ENCODE measurements around the gene ILDR2. TPM values are rescaled to one million over a fixed set of nuclear protein-coding genes. Genes with fewer than 3 reads are reported as not detected.

Gene ILDR2
- total and polyA plus RNA-seq, 12 donors: 0.07 to 1.1 (median 0.20) TPM; not detected in 2

GRCh38 chr1:166902279-166902678 lies 73.1 kb downstream of the ILDR2 start:
- Histone ChIP-seq H3K27me3 (no peaks in the 10 kb centered on the region), H3K9me3 (replicated peaks in 1 of 3) (no peaks in the 10 kb centered on the region), H3K36me3 (replicated peaks in 1 of 2) (no peaks in the 10 kb centered on the region), H3K27ac (no peak overlapping the region), H3K4me3 (no peak overlapping the region), H3K4me1 (replicated peaks in 1 of 2) (no peaks in the 10 kb centered on the region)
- DNase-seq: no peak
- TF ChIP-seq POLR2A (IDR thresholded peaks at IDR 0.05): no peak
- WGBS, 4 donors: 67 to 86% (median 78%) methylated on average over 1 of the region's 1 CpG
- intact Hi-C loops (cut with DNase I): no loop called here

DNA sequence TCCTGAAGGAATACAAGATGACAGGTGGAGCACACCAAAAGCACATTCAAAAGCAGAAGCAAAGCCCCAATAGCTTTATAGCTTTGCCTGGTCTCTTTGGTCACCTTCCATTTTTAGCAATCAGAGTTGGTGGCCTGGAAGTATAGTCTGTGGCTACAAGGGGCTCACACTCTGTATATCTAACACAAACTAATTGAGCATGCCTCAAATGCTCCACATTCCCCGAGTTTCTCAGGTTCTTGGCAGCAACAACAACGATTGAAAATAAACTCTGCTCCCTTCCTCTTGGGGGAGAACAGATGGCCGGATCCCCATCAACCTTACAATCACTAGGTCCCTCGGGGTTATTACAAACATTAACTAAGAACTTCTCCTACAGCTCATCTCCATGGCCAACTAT lies 74.4 kb downstream of the ILDR2 start:
- 35 to 54% (median 37%) methylated on average over 4 of the region's 4 CpGs for WGBS, 4 donors
- TF ChIP-seq, protein P1, sequence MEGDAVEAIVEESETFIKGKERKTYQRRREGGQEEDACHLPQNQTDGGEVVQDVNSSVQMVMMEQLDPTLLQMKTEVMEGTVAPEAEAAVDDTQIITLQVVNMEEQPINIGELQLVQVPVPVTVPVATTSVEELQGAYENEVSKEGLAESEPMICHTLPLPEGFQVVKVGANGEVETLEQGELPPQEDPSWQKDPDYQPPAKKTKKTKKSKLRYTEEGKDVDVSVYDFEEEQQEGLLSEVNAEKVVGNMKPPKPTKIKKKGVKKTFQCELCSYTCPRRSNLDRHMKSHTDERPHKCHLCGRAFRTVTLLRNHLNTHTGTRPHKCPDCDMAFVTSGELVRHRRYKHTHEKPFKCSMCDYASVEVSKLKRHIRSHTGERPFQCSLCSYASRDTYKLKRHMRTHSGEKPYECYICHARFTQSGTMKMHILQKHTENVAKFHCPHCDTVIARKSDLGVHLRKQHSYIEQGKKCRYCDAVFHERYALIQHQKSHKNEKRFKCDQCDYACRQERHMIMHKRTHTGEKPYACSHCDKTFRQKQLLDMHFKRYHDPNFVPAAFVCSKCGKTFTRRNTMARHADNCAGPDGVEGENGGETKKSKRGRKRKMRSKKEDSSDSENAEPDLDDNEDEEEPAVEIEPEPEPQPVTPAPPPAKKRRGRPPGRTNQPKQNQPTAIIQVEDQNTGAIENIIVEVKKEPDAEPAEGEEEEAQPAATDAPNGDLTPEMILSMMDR (IDR thresholded peaks at IDR 0.05): no peak
- no peak for TF ChIP-seq POLR2A (IDR thresholded peaks at IDR 0.05)
- intact Hi-C loops (cut with DNase I): no loop called here
- Histone ChIP-seq H3K4me3 (no peak overlapping the region), H3K27ac (no peak overlapping the region), H3K36me3 (replicated peaks in 1 of 2) (no peaks in the 10 kb centered on the region), H3K9me3 (replicated peaks in 1 of 3) (no peaks in the 10 kb centered on the region), H3K4me1 (replicated peaks in 1 of 2) (no peaks in the 10 kb centered on the region), H3K27me3 (no peaks in the 10 kb centered on the region)
- DNase-seq: no peak

DNA sequence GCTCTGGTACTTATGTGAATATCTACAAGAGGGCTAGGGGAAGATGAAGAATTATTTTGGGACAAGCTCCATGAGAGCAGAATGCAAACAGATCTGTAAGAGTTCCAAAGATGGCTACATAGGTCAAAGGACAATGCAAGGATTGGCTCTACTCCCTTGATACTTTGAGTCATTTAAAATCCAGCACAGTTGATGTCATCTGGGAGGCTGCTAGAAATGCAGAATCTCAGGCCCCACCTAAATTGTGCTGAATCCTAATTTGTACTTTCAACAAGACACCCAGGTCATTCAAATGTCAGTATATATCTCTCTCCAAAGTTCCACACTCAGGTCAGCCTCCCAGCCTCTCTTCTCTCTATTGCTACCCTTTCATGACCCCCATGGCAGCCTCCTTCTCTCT lies 75.6 kb downstream of the ILDR2 start:
- no peak for DNase-seq
- Histone ChIP-seq H3K4me3 (no peak overlapping the region), H3K27me3 (no peaks in the 10 kb centered on the region), H3K9me3 (replicated peaks in 1 of 3) (no peaks in the 10 kb centered on the region), H3K36me3 (replicated peaks in 1 of 2) (no peaks in the 10 kb centered on the region), H3K4me1 (replicated peaks in 1 of 2) (no peaks in the 10 kb centered on the region), H3K27ac (no peak overlapping the region)
- no peak for TF ChIP-seq POLR2A (IDR thresholded peaks at IDR 0.05)
- TF ChIP-seq, protein P1 (IDR thresholded peaks at IDR 0.05): no peak
- intact Hi-C loops (cut with DNase I): no loop called here

DNA sequence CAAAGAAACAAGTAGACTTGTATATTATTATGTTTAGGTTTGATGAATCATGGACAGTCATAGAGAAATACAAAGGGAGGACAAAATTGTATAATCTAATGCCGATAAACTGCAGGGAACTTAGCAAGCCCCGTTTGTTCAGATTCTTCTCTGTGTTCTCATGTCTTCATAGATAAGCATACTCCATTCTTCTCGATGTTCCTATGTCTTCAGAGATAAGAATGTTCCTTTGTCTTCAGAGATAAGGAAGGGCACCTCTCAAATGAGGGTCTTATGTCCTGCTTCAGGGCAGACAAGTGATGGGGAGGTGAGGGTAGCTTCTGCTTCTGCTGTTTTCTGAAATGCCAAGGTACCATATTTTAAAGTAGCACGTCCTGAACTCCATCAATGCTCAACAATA lies 79.6 kb downstream of the ILDR2 start:
- no peaks in the 10 kb centered on the region for H3K36me3 ChIP-seq (replicated peaks in 1 of 2)
- no peaks in the 10 kb centered on the region for H3K4me1 ChIP-seq (replicated peaks in 1 of 2)
- TF ChIP-seq POLR2A (IDR thresholded peaks at IDR 0.05): no peak
- TF ChIP-seq, protein P1 (IDR thresholded peaks at IDR 0.05): no peak
- DNase-seq: no peak
- no peak overlapping the region for H3K4me3 ChIP-seq
- no peak overlapping the region for H3K27ac ChIP-seq
- WGBS, 4 donors: 66 to 76% (median 74%) methylated on average over 4 of the region's 4 CpGs
- H3K9me3 ChIP-seq (replicated peaks in 1 of 3): no peaks in the 10 kb centered on the region
- intact Hi-C loops (cut with DNase I): no loop called here
- H3K27me3 ChIP-seq: no peaks in the 10 kb centered on the region

GRCh38 chr1:166889776-166890175 lies 85.6 kb downstream of the ILDR2 start:
- H3K9me3 ChIP-seq (replicated peaks in 1 of 3): no peaks in the 10 kb centered on the region
- intact Hi-C loops (cut with DNase I): no loop called here
- H3K4me1 ChIP-seq (replicated peaks in 1 of 2): no peaks in the 10 kb centered on the region
- TF ChIP-seq, protein P1 (IDR thresholded peaks at IDR 0.05): no peak
- TF ChIP-seq POLR2A (IDR thresholded peaks at IDR 0.05): no peak
- H3K4me3 ChIP-seq: no peak overlapping the region
- no peaks in the 10 kb centered on the region for H3K36me3 ChIP-seq (replicated peaks in 1 of 2)
- H3K27me3 ChIP-seq: peaks cover 5% of the 10 kb centered on the region
- H3K27ac ChIP-seq: no peak overlapping the region
- DNase-seq: no peak

Measured in adrenal gland (tissue), 12 donors.